ENCODE data around the gene CBFA2T3. TPM values are rescaled to one million over a fixed set of nuclear protein-coding genes. Genes with fewer than 3 reads are reported as not detected.

The CBFA2T3 gene
- total RNA-seq (2016; rRNA removed; fragmentation: Illumina TruSeq; extraction: Trizol) (not detected in 2 replicates), polyA plus RNA-seq (2011; rRNA removed) (0.05 and 0.09 TPM in 2 replicates), polyA minus RNA-seq (2011; rRNA and poly(A)+ RNA removed; ENCODE audit: low replicate concordance) (0.19 and 0.60 TPM in 2 replicates), Bru-seq, nascent RNA (percentile 8 among the genes with signal in this experiment), BruChase-seq, experiment 1, labeled RNA remaining after a 6-hour chase (percentile 6 among the genes with signal in this experiment), BruChase-seq, experiment 2, labeled RNA remaining after a 2-hour chase (percentile 9 among the genes with signal in this experiment)
- total RNA-seq (2016; cell fraction: cytosol; rRNA removed; fragmentation: Illumina TruSeq; extraction: Trizol; ENCODE audit: low read depth) = not detected in 2 replicates
- not detected in 2 replicates for total RNA-seq (2016; cell fraction: insoluble cytoplasmic fraction; rRNA removed; fragmentation: Illumina TruSeq; extraction: Trizol)
- total RNA-seq (2016; cell fraction: membrane; rRNA removed; fragmentation: Illumina TruSeq; extraction: Trizol) = not detected in 2 replicates
- total RNA-seq (2016; cell fraction: nucleus; rRNA removed; fragmentation: Illumina TruSeq; extraction: Trizol) = not detected in 2 replicates
- polyA plus RNA-seq (2011; cell fraction: cytosol; rRNA removed) = 0.04 TPM in 1 of 2 replicates, not detected in the other
- polyA plus RNA-seq (2011; cell fraction: nucleus; rRNA removed) = not detected in 2 replicates
- 0.07 TPM in 1 of 2 replicates, not detected in the other for polyA plus RNA-seq (2012)
- polyA plus RNA-seq (2016; cell fraction: cytosol; fragmentation: Illumina TruSeq; extraction: Trizol; ENCODE audit: low read depth) = not detected in 2 replicates
- polyA plus RNA-seq (2016; cell fraction: insoluble cytoplasmic fraction; fragmentation: Illumina TruSeq; extraction: Trizol; ENCODE audit: low read depth) = not detected in 2 replicates
- polyA plus RNA-seq (2016; cell fraction: membrane; fragmentation: Illumina TruSeq; extraction: Trizol; ENCODE audit: low read depth) = not detected in 2 replicates
- polyA plus RNA-seq (2016; cell fraction: nucleus; fragmentation: Illumina TruSeq; extraction: Trizol; ENCODE audit: insufficient read depth, low read depth) = 0.11 TPM in 1 of 2 replicates, not detected in the other
- polyA minus RNA-seq (2011; cell fraction: cytosol; rRNA and poly(A)+ RNA removed) = not detected in 2 replicates
- polyA minus RNA-seq (2011; cell fraction: nucleus; rRNA and poly(A)+ RNA removed) = not detected in 2 replicates
- long read RNA-seq, experiment 1 = 0 reads
- long read RNA-seq, experiment 2, partial matches to known transcripts = 0 of 1 reads
- long read RNA-seq, experiment 2, other reads (novel, unspliced or antisense) = 1 of 1 reads

- FAIRE-seq (no peak), DNase-seq (ENCODE audit: low spot score) (no peak), ATAC-seq (peak; percentile 15)
- Histone ChIP-seq H4K20me1 (ENCODE audit: insufficient read depth, low read length) (no peaks in the 10 kb centered on the region; the same call in 1 of the 2 replicates), H3K9ac (ENCODE audit: insufficient read depth, low read depth, low read length) (no peak within 1 kb of the TSS), H3K4me1 (ENCODE audit: insufficient read depth, low read length) (no peaks in the 10 kb centered on the region), H3K79me2 (ENCODE audit: insufficient read depth, low read length) (no peaks in the 10 kb centered on the region), H3K27ac (ENCODE audit: extremely low read length, insufficient read depth, low read length) (no peak within 1 kb of the TSS), H2AFZ (ENCODE audit: low read length) (no peak within 1 kb of the TSS), H3K9me3 (ENCODE audit: low read length) (no peaks in the 10 kb centered on the region), H3K4me2 (ENCODE audit: low read depth, low read length) (no peak within 1 kb of the TSS), H3K27me3 (ENCODE audit: control insufficient read depth in 1 of 2, insufficient read depth in 2 of 2, low read length in 2 of 2) (peaks cover 45 to 84% of the 10 kb centered on the region in 2 experiments), H3K4me3 (replicated peaks in 1 of 3; ENCODE audit: insufficient read depth in 1 of 3, low read depth in 2 of 3, low read length in 3 of 3) (no peak within 1 kb of the TSS), H3K36me3 (replicated peaks in 1 of 2; ENCODE audit: control insufficient read depth in 1 of 2, insufficient read depth in 2 of 2, low read length in 2 of 2) (no peaks in the 10 kb centered on the region)
- intact Hi-C loops (cut with micrococcal nuclease; ENCODE audit: unreplicated experiment) (no loop called here), in situ Hi-C loops (cut with HindIII; ENCODE audit: extremely low pct_ligation_motif_present, low pct_unique_long_range_greater_than_20kb) (no loop called here)
- BruUV-seq (replicated peaks) = no TSS peak
- ChIA-PET CTCF (ENCODE audit: low intra/inter-chr PET ratio, low total read pairs) (no interaction called here), POLR2A (no interaction called here)
- TF ChIP-seq GABPB1 (CRISPR knock-in tag; IDR thresholded peaks at IDR 0.05) = peak; percentile 28; the same call in 1 of the 2 replicates
- TF ChIP-seq SATB2 (CRISPR knock-in tag; IDR thresholded peaks at IDR 0.05) = no peak
- WGBS (ENCODE audit: low lambda C conversion rate) = 20% methylated on average over 28 of the region's 32 CpGs
These were observed at the start of gene CBFA2T3 for GRCh38 chr16:88977018-88977811. TSS of gene CBFA2T3 (minus strand) at chr16:88977207. CDS start at chr16:88976807, 400 bp downstream.

Measured in HepG2 (cell line).